Trophoblast cell (in vitro differentiated cells and primary cell): ENCODE results near the gene ZCCHC12.

ENCODE experiments used
- DNase-seq, 2 donors: peaks; one replicate each; pipeline ENCODE4 v3.0.0-alpha.2; 2016
- H2AFZ ChIP-seq: 2 replicates; pipeline ENCODE4 v1.6.1; 2013; ENCODE audit warnings: low read length, moderate library complexity, mild to moderate bottlenecking; ENCODE audit not compliant: insufficient read depth, poor library complexity
- H2AK5ac ChIP-seq: 2 replicates; pipeline ENCODE4 v1.6.1; 2013; ENCODE audit warnings: mild to moderate bottlenecking, low read length
- H2BK120ac ChIP-seq: 2 replicates; pipeline ENCODE4 v1.6.1; 2013; ENCODE audit warnings: low read length, mild to moderate bottlenecking, moderate library complexity; ENCODE audit not compliant: insufficient read depth, poor library complexity
- H2BK12ac ChIP-seq: 2 replicates; pipeline ENCODE4 v1.6.1; 2013; ENCODE audit warnings: mild to moderate bottlenecking, low read length, moderate library complexity
- H2BK5ac ChIP-seq: 2 replicates; pipeline ENCODE4 v1.6.1; 2013; ENCODE audit warnings: low read length, low read depth, moderate library complexity, mild to moderate bottlenecking; ENCODE audit not compliant: poor library complexity
- H3K14ac ChIP-seq: 2 replicates; pipeline ENCODE4 v1.6.1; 2013; ENCODE audit warnings: mild to moderate bottlenecking, low read length
- H3K18ac ChIP-seq: 2 replicates; pipeline ENCODE4 v1.6.1; 2013; ENCODE audit warnings: mild to moderate bottlenecking, low read length
- H3K23ac ChIP-seq: 2 replicates; pipeline ENCODE4 v1.6.1; 2013; ENCODE audit warnings: low read length
- H3K27ac ChIP-seq: 2 replicates; pipeline ENCODE4 v1.5.1; 2013; ENCODE audit warnings: low read depth, mild to moderate bottlenecking, inconsistent platforms, low read length, moderate library complexity
- H3K27me3 ChIP-seq: 2 replicates; pipeline ENCODE4 v1.6.1; 2013; ENCODE audit warnings: inconsistent platforms, mild to moderate bottlenecking, low read length, moderate library complexity; ENCODE audit not compliant: insufficient read depth
- H3K36me3 ChIP-seq, 2 experiments: 1 replicate in 1 of 2; 2 replicates in 1 of 2; pipeline ENCODE4 v1.6.1; 2013; ENCODE audit warnings: low read length in 2 of 2, mild to moderate bottlenecking in 2 of 2, moderate library complexity in 1 of 2; ENCODE audit not compliant: insufficient read depth in 2 of 2, control insufficient read depth in 1 of 2
- H3K4ac ChIP-seq: 2 replicates; pipeline ENCODE4 v1.6.1; 2013; ENCODE audit warnings: low read depth, mild to moderate bottlenecking, low read length, moderate library complexity
- H3K4me1 ChIP-seq, 2 experiments: 1 replicate in 1 of 2; 2 replicates in 1 of 2; pipeline ENCODE4 v1.6.1; 2013; ENCODE audit warnings: low read length in 2 of 2, mild to moderate bottlenecking in 2 of 2, moderate library complexity in 1 of 2; ENCODE audit not compliant: insufficient read depth in 2 of 2, control insufficient read depth in 1 of 2
- H3K4me2 ChIP-seq: 2 replicates; pipeline ENCODE4 v1.6.1; 2013; ENCODE audit warnings: inconsistent platforms, mild to moderate bottlenecking, low read length, moderate library complexity
- H3K4me3 ChIP-seq: 2 replicates; pipeline ENCODE4 v1.5.1; 2013; ENCODE audit warnings: mild to moderate bottlenecking, low read depth, low read length, inconsistent platforms
- H3K79me1 ChIP-seq: one replicate; pipeline ENCODE4 v1.6.1; 2013; ENCODE audit warnings: low read length
- H3K79me2 ChIP-seq: 2 replicates; pipeline ENCODE4 v1.6.1; 2013; ENCODE audit warnings: low read length, mild to moderate bottlenecking; ENCODE audit not compliant: control insufficient read depth, insufficient read depth, poor library complexity
- H3K9ac ChIP-seq: 2 replicates; pipeline ENCODE4 v1.6.1; 2013; ENCODE audit warnings: mild to moderate bottlenecking, low read length
- H3K9me3 ChIP-seq: 2 replicates; pipeline ENCODE4 v1.6.1; 2013; ENCODE audit warnings: low read depth, mild to moderate bottlenecking, control low read depth, inconsistent platforms, low read length; ENCODE audit not compliant: insufficient read depth
- H4K12ac ChIP-seq: 2 replicates; pipeline ENCODE4 v1.6.1; 2013; ENCODE audit warnings: low read depth, mild to moderate bottlenecking, low read length, moderate library complexity
- H4K8ac ChIP-seq: 2 replicates; pipeline ENCODE4 v1.6.1; 2013; ENCODE audit warnings: low read depth, mild to moderate bottlenecking, low read length, moderate library complexity
- H4K91ac ChIP-seq: one replicate; pipeline ENCODE4 v1.6.1; 2013; ENCODE audit warnings: low read depth, mild to moderate bottlenecking, low read length, moderate library complexity
- WGBS: extraction: QIAGEN DNeasy Blood & Tissue Kit; methylation state at CpG from one replicate; pipeline ENCODE4 v1.1.7; 2013; ENCODE audit warnings: missing lambda C conversion rate; ENCODE audit not compliant: insufficient read length, insufficient coverage; ENCODE audit errors: extremely low coverage; 5-methylcytosine and 5-hydroxymethylcytosine counted together

Gene ZCCHC12

GRCh38 chrX:118824173-118824730 lies 628 bp downstream of the ZCCHC12 start:
- Histone ChIP-seq H3K36me3 (no peaks in the 10 kb centered on the region), H4K91ac (no peak overlapping the region), H2BK5ac (no peak overlapping the region), H3K4me2 (peak overlapping the region; percentile 74), H2BK120ac (no peak overlapping the region), H3K23ac (no peak overlapping the region), H3K79me1 (no peaks in the 10 kb centered on the region), H3K4me1 (peaks cover 6 to 10% of the 10 kb centered on the region in 2 experiments), H2AFZ (no peak overlapping the region), H2AK5ac (no peak overlapping the region), H3K4me3 (no peak overlapping the region), H2BK12ac (no peak overlapping the region), H4K8ac (no peak overlapping the region), H4K12ac (no peak overlapping the region), H3K9ac (no peak overlapping the region), H3K27ac (no peak overlapping the region), H3K14ac (no peak overlapping the region), H3K79me2 (no peaks in the 10 kb centered on the region), H3K27me3 (peaks cover 28% of the 10 kb centered on the region), H3K18ac (no peak overlapping the region), H3K4ac (no peak overlapping the region), H3K9me3 (no peaks in the 10 kb centered on the region)
- WGBS = no CpG with 5 or more reads among the region's 22 CpGs
- DNase-seq = no peak

- H3K9ac ChIP-seq = no peak overlapping the region
- H3K4me1 ChIP-seq = peaks cover 6 to 10% of the 10 kb centered on the region in 2 experiments
- no peak for DNase-seq
- no peak overlapping the region for H2BK12ac ChIP-seq
- H3K79me2 ChIP-seq = no peaks in the 10 kb centered on the region
- H3K27me3 ChIP-seq = peaks cover 28% of the 10 kb centered on the region
- no peak overlapping the region for H4K91ac ChIP-seq
- H3K4ac ChIP-seq = no peak overlapping the region
- no CpG with 5 or more reads among the region's 16 CpGs for WGBS
- no peak overlapping the region for H2AK5ac ChIP-seq
- H4K8ac ChIP-seq = no peak overlapping the region
- H3K23ac ChIP-seq = no peak overlapping the region
- H3K4me2 ChIP-seq = no peak overlapping the region
- H3K4me3 ChIP-seq = no peak overlapping the region
- H3K9me3 ChIP-seq = no peaks in the 10 kb centered on the region
- no peak overlapping the region for H2AFZ ChIP-seq
- H2BK120ac ChIP-seq = no peak overlapping the region
- no peaks in the 10 kb centered on the region for H3K36me3 ChIP-seq
- no peak overlapping the region for H3K14ac ChIP-seq
- H4K12ac ChIP-seq = no peak overlapping the region
- H3K18ac ChIP-seq = no peak overlapping the region
- H2BK5ac ChIP-seq = no peak overlapping the region
- no peak overlapping the region for H3K27ac ChIP-seq
- H3K79me1 ChIP-seq = no peaks in the 10 kb centered on the region
These were observed 1.6 kb downstream of the ZCCHC12 start for GRCh38 chrX:118825227-118825626.

- H2AK5ac ChIP-seq = no peak overlapping the region
- peaks cover 0 to 2% of the 10 kb centered on the region in 2 experiments for H3K4me1 ChIP-seq
- peak in 1 of 2 donors; percentile 58 for DNase-seq
- H3K79me2 ChIP-seq = no peaks in the 10 kb centered on the region
- no peak overlapping the region for H3K18ac ChIP-seq
- no peaks in the 10 kb centered on the region for H3K36me3 ChIP-seq
- peak overlapping the region; percentile 35 for H2BK120ac ChIP-seq
- H2AFZ ChIP-seq = no peak overlapping the region
- no peaks in the 10 kb centered on the region for H3K27me3 ChIP-seq
- H3K27ac ChIP-seq = no peak overlapping the region
- H4K8ac ChIP-seq = peak overlapping the region; percentile 33
- peak overlapping the region; percentile 47 for H3K9ac ChIP-seq
- no CpG with 5 or more reads among the region's 50 CpGs for WGBS
- H3K23ac ChIP-seq = no peak overlapping the region
- H2BK12ac ChIP-seq = no peak overlapping the region
- H4K12ac ChIP-seq = peak overlapping the region; percentile 55
- H3K4me2 ChIP-seq = peak overlapping the region; percentile 83
- no peaks in the 10 kb centered on the region for H3K9me3 ChIP-seq
- H3K4ac ChIP-seq = no peak overlapping the region
- H3K14ac ChIP-seq = peak overlapping the region; percentile 37
- H4K91ac ChIP-seq = peak overlapping the region; percentile 61
- peak overlapping the region; percentile 67 for H3K4me3 ChIP-seq
- H2BK5ac ChIP-seq = no peak overlapping the region
- H3K79me1 ChIP-seq = no peaks in the 10 kb centered on the region
These were observed 15.8 kb downstream of the ZCCHC12 start for GRCh38 chrX:118839334-118839958.

- H3K4me3 ChIP-seq = no peak overlapping the region
- H3K9me3 ChIP-seq = no peaks in the 10 kb centered on the region
- H3K18ac ChIP-seq = no peak overlapping the region
- no CpG with 5 or more reads among the region's 1 CpG for WGBS
- H3K9ac ChIP-seq = no peak overlapping the region
- no peaks in the 10 kb centered on the region for H3K79me2 ChIP-seq
- no peak overlapping the region for H2BK120ac ChIP-seq
- H3K27ac ChIP-seq = no peak overlapping the region
- H4K8ac ChIP-seq = no peak overlapping the region
- no peaks in the 10 kb centered on the region for H3K27me3 ChIP-seq
- no peaks in the 10 kb centered on the region for H3K36me3 ChIP-seq
- no peak overlapping the region for H3K4me2 ChIP-seq
- H3K14ac ChIP-seq = no peak overlapping the region
- H4K12ac ChIP-seq = no peak overlapping the region
- peak in 1 of 2 donors; percentile 74 for DNase-seq
- no peak overlapping the region for H2BK5ac ChIP-seq
- no peak overlapping the region for H2AFZ ChIP-seq
- H4K91ac ChIP-seq = no peak overlapping the region
- H3K79me1 ChIP-seq = no peaks in the 10 kb centered on the region
- no peaks in the 10 kb centered on the region for H3K4me1 ChIP-seq
- H2BK12ac ChIP-seq = no peak overlapping the region
- no peak overlapping the region for H3K4ac ChIP-seq
- H3K23ac ChIP-seq = no peak overlapping the region
- no peak overlapping the region for H2AK5ac ChIP-seq
These were observed 24.1 kb downstream of the ZCCHC12 start for GRCh38 chrX:118847676-118848075.
